SK-N-SH (cell line): ENCODE data around the gene SNHG17. TPM values are rescaled to one million over a fixed set of nuclear protein-coding genes. Genes with fewer than 3 reads are reported as not detected.

Experiments used
- CTCF ChIA-PET: fragments of 300-600, 350-600 bp; formaldehyde crosslinking; extraction: SDS; loops from one replicate; lab custom pipeline; 2021; lab: Yijun Ruan, JAX
- POLR2A ChIA-PET: fragments of 350-600 bp; sonication (Branson Sonifier 250); formaldehyde crosslinking; extraction: SDS; loops from one replicate; lab custom pipeline; 2020; ENCODE audit warnings: antibody characterized with exemption, inconsistent platforms; lab: Yijun Ruan, JAX
- DNase-seq: peaks from one replicate; pipeline ENCODE4 v3.0.0; 2012
- H2AFZ ChIP-seq: fragments of 200-600 bp; sonication (generic); 2 replicates; pipeline ENCODE4 v1.8.1; 2016; ENCODE audit warnings: antibody characterized with exemption, mild to moderate bottlenecking, low read depth
- H3F3A ChIP-seq: fragments of 200-600 bp; sonication (generic); replicated peaks from 2 replicates; pipeline ENCODE3; 2016; ENCODE audit warnings: antibody characterized with exemption, mild to moderate bottlenecking; ENCODE audit not compliant: insufficient read depth
- H3K27ac ChIP-seq, 2 experiments: fragments of 200-500 bp in 1 of 2; fragments of 200-600 bp in 1 of 2; sonication (Bioruptor generic) in 1 of 2; sonication (generic), shearing (Covaris generic) in 1 of 2; 2 replicates each; pipeline versions ENCODE4 v1.5.1 to v1.6.1; 2014 to 2016; ENCODE audit warnings: low read depth in 2 of 2, inconsistent platforms in 1 of 2, low read length in 1 of 2, mild to moderate bottlenecking in 1 of 2, mixed read lengths in 1 of 2
- H3K27me3 ChIP-seq: fragments of 200-600 bp; sonication (generic), shearing (Covaris generic); 2 replicates; pipeline ENCODE4 v1.6.1; 2016; ENCODE audit warnings: mixed run types; ENCODE audit not compliant: insufficient read depth
- H3K36me3 ChIP-seq, 2 experiments: fragments of 200-500 bp in 1 of 2; fragments of 200-600 bp in 1 of 2; sonication (Bioruptor generic) in 1 of 2; sonication (generic) in 1 of 2; replicated peaks in 1 of 2; 2 replicates each; pipeline versions ENCODE3 to v1.5.1; 2014 to 2016; ENCODE audit warnings: low read length in 1 of 2, mild to moderate bottlenecking in 1 of 2; ENCODE audit not compliant: insufficient read depth in 2 of 2, control insufficient read depth in 1 of 2
- H3K4me1 ChIP-seq, 2 experiments: fragments of 200-500 bp in 1 of 2; fragments of 200-600 bp in 1 of 2; sonication (Bioruptor generic) in 1 of 2; sonication (generic), shearing (Covaris generic) in 1 of 2; 2 replicates each; pipeline versions ENCODE4 v1.5.1 to v1.6.1; 2014 to 2016; ENCODE audit warnings: low read depth in 1 of 2, low read length in 1 of 2, mixed run types in 1 of 2; ENCODE audit not compliant: insufficient read depth in 2 of 2, control insufficient read depth in 1 of 2
- H3K4me2 ChIP-seq: fragments of 200-600 bp; sonication (generic), shearing (Covaris generic); 2 replicates; pipeline ENCODE4 v1.6.1; 2017; ENCODE audit warnings: mixed run types
- H3K4me3 ChIP-seq, 2 experiments: fragments of 200-500 bp in 1 of 2; fragments of 200-600 bp in 1 of 2; sonication (Bioruptor generic) in 1 of 2; sonication (generic), shearing (Covaris generic) in 1 of 2; 2 replicates each; pipeline versions ENCODE4 v1.5.1 to v1.8.1; 2014 to 2016; ENCODE audit warnings: low read depth in 2 of 2, inconsistent platforms in 1 of 2, low read length in 1 of 2, mild to moderate bottlenecking in 1 of 2, mixed read lengths in 1 of 2, moderate library complexity in 1 of 2
- H3K79me2 ChIP-seq: fragments of 200-600 bp; sonication (generic); 2 replicates; pipeline ENCODE4 v1.8.1; 2017; ENCODE audit warnings: mild to moderate bottlenecking; ENCODE audit not compliant: insufficient read depth
- H3K9ac ChIP-seq: fragments of 200-600 bp; sonication (generic); 2 replicates; pipeline ENCODE4 v1.6.1; 2017; ENCODE audit warnings: mixed run types
- H3K9me2 ChIP-seq: fragments of 200-600 bp; sonication (generic); 2 replicates; pipeline ENCODE4 v1.6.1; 2017; ENCODE audit warnings: mixed run types
- H3K9me3 ChIP-seq: fragments of 200-600 bp; sonication (generic); 2 replicates; pipeline ENCODE4 v1.6.1; 2017; ENCODE audit warnings: mixed run types, mild to moderate bottlenecking, moderate library complexity
- H4K20me1 ChIP-seq: fragments of 200-600 bp; sonication (generic); 2 replicates; pipeline ENCODE4 v1.6.1; 2017; ENCODE audit warnings: mild to moderate bottlenecking, mixed run types; ENCODE audit not compliant: insufficient read depth
- CHD2 ChIP-seq: fragments of 150-350 bp; IDR thresholded peaks from 2 replicates; pipeline ENCODE4 v1.6.1; 2018; ENCODE audit warnings: low read length; ENCODE audit not compliant: partially characterized antibody
- ELF1 ChIP-seq: IDR thresholded peaks from 2 replicates; pipeline ENCODE4 v1.4.0; 2012
- FOSL2 ChIP-seq: IDR thresholded peaks from 2 replicates; pipeline ENCODE4 v1.4.0; 2012; ENCODE audit warnings: low read depth, mild to moderate bottlenecking, moderate library complexity, borderline replicate concordance
- FOXJ3 ChIP-seq: sonication (generic); formaldehyde crosslinking; IDR thresholded peaks from 2 replicates; pipeline ENCODE4 v1.5.1; 2020; ENCODE audit warnings: mild to moderate bottlenecking, missing genetic modification reagents
- GABPA ChIP-seq: IDR thresholded peaks from 2 replicates; pipeline ENCODE4 v1.4.0; 2012; ENCODE audit warnings: low read depth, mild to moderate bottlenecking
- JUND ChIP-seq: IDR thresholded peaks from 2 replicates; pipeline ENCODE4 v1.4.0; 2012
- MEF2A ChIP-seq: IDR thresholded peaks from 2 replicates; pipeline ENCODE4 v1.4.0; 2012; ENCODE audit warnings: low read depth, borderline replicate concordance
- MXI1 ChIP-seq: IDR thresholded peaks from 2 replicates; pipeline ENCODE4 v1.6.1; 2012; ENCODE audit warnings: mild to moderate bottlenecking, low read depth, low read length, improper control_type of control experiment
- NFIC ChIP-seq: IDR thresholded peaks from 2 replicates; pipeline ENCODE4 v1.4.0; 2012; ENCODE audit warnings: borderline replicate concordance
- NRF1 ChIP-seq: IDR thresholded peaks from 2 replicates; pipeline ENCODE4 v1.6.1; 2012; ENCODE audit warnings: low read depth, mild to moderate bottlenecking, low read length
- RCOR1 ChIP-seq: fragments of 150-350 bp; IDR thresholded peaks from 2 replicates; pipeline ENCODE4 v1.6.1; 2017; ENCODE audit warnings: antibody characterized with exemption, low read length
- RFX5 ChIP-seq: IDR thresholded peaks from 2 replicates; pipeline ENCODE4 v1.6.1; 2012; ENCODE audit warnings: mild to moderate bottlenecking, improper control_type of control experiment, low read length
- RXRA ChIP-seq: IDR thresholded peaks from 2 replicates; pipeline ENCODE4 v1.4.0; 2012; ENCODE audit warnings: low read depth, mild to moderate bottlenecking, borderline replicate concordance
- TAF1 ChIP-seq: IDR thresholded peaks from 2 replicates; pipeline ENCODE4 v1.6.1; 2012; ENCODE audit warnings: low read depth, mild to moderate bottlenecking, low read length, moderate library complexity, borderline replicate concordance
- TEAD4 ChIP-seq: IDR thresholded peaks from 2 replicates; pipeline ENCODE4 v1.4.0; 2012; ENCODE audit warnings: mild to moderate bottlenecking, borderline replicate concordance; ENCODE audit not compliant: insufficient read depth
- YY1 ChIP-seq: IDR thresholded peaks from 2 replicates; pipeline ENCODE4 v1.4.0; 2012; ENCODE audit warnings: low read depth, mild to moderate bottlenecking
- WGBS: methylation state at CpG from one replicate; pipeline ENCODE4 v1.1.6; 2017; ENCODE audit warnings: low lambda C conversion rate; 5-methylcytosine and 5-hydroxymethylcytosine counted together
- polyA plus RNA-seq, 3 experiments: library from polyadenylated mRNA; depleted of rRNA; stranded (reverse); fragments of >200 nt; gene quantifications; 2 replicates each; pipeline ENCODE4 v1.2.3, GENCODE V29; 2012
- TF ChIP-seq, protein P1 (sequence below): IDR thresholded peaks from 2 replicates; pipeline ENCODE4 v1.4.0; 2012; ENCODE audit warnings: low read depth, borderline replicate concordance
- TF ChIP-seq, protein P2 (sequence below): IDR thresholded peaks from 2 replicates; pipeline ENCODE4 v1.4.0; 2012; ENCODE audit warnings: low read depth
- TF ChIP-seq, protein P3 (sequence below): IDR thresholded peaks from 2 replicates; pipeline ENCODE4 v1.4.0; 2012; ENCODE audit warnings: low read depth, borderline replicate concordance
- TF ChIP-seq, protein P4 (sequence below): IDR thresholded peaks from 2 replicates; pipeline ENCODE4 v1.6.1; 2012; ENCODE audit warnings: mild to moderate bottlenecking, low read depth, low read length, moderate library complexity

Gene SNHG17
- polyA plus RNA-seq, 1 of the 3 experiments (the other 2 are of a cell fraction) = 40.3 TPM

DNA sequence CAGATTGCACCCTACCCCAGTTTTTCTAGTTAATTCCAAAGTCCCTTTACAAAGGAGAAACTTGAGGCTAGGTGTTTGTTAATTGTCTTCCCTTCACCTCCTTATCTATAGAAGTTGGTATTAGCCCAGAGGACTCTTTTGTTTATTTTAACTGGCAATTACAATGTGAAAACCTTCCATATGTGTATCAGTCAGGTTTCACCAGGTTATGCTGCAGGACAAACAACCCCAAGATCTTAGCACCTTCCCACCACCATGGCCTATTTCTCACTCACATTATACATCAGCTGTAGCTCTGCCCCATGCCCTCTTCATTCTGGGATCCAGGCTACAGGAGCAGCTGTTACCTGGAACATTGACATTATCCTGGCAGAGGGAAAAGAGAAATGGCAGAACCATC lies 31.1 kb downstream of the SNHG17 start:
- Histone ChIP-seq H3K9me3 (no peaks in the 10 kb centered on the region), H3K27me3 (no peaks in the 10 kb centered on the region; the same call in 1 of the 2 replicates), H3K4me2 (no peak overlapping the region), H3F3A (no peaks in the 10 kb centered on the region), H4K20me1 (no peaks in the 10 kb centered on the region), H3K36me3 (no peaks in the 10 kb centered on the region), H3K9me2 (no peaks in the 10 kb centered on the region), H3K9ac (no peak overlapping the region), H3K4me3 (no peak overlapping the region), H3K4me1 (no peaks in the 10 kb centered on the region), H2AFZ (no peak overlapping the region), H3K27ac (no peak overlapping the region), H3K79me2 (no peaks in the 10 kb centered on the region)
- no peak for TF ChIP-seq TAF1
- no peak for TF ChIP-seq FOXJ3
- TF ChIP-seq NRF1 = no peak
- TF ChIP-seq FOSL2 = no peak
- no peak for TF ChIP-seq GABPA
- TF ChIP-seq TEAD4 = no peak
- TF ChIP-seq, protein P1, sequence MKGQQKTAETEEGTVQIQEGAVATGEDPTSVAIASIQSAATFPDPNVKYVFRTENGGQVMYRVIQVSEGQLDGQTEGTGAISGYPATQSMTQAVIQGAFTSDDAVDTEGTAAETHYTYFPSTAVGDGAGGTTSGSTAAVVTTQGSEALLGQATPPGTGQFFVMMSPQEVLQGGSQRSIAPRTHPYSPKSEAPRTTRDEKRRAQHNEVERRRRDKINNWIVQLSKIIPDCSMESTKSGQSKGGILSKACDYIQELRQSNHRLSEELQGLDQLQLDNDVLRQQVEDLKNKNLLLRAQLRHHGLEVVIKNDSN = no peak
- no peak for TF ChIP-seq JUND
- TF ChIP-seq MXI1 = no peak
- no peak for TF ChIP-seq RFX5
- no peak for TF ChIP-seq RXRA
- TF ChIP-seq, protein P2, sequence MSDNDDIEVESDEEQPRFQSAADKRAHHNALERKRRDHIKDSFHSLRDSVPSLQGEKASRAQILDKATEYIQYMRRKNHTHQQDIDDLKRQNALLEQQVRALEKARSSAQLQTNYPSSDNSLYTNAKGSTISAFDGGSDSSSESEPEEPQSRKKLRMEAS = no peak
- DNase-seq = no peak
- POLR2A ChIA-PET = no interaction called here
- CTCF ChIA-PET = no interaction called here

DNA sequence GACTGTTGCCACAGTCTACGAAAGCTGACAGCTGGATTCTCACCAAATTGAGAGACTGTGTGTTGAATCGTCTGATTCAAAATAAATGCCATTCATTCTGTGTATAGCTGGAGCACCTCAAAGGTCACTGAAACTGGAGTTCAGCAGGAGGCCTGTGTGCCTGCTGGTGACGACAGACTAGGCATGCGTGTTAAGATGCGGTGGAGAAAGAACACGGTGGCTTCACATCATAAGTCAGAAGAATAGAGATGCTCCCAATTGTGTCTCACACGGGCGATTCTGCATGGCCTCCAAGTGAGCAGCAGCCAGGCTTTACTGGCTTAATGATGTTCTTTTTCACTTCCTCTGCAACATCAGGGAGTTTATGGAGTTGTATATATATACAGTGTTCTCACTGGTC lies 32.3 kb downstream of the SNHG17 start:
- H3K79me2 ChIP-seq = no peaks in the 10 kb centered on the region
- no peaks in the 10 kb centered on the region for H3K9me3 ChIP-seq
- no peaks in the 10 kb centered on the region for H3K9me2 ChIP-seq
- H3K27ac ChIP-seq = no peak overlapping the region
- H3K4me3 ChIP-seq = no peak overlapping the region
- no peaks in the 10 kb centered on the region for H4K20me1 ChIP-seq
- DNase-seq = no peak
- POLR2A ChIA-PET = no interaction called here
- H3K4me2 ChIP-seq = no peak overlapping the region
- H2AFZ ChIP-seq = no peak overlapping the region
- H3K9ac ChIP-seq = no peak overlapping the region
- WGBS = 78% methylated on average over 8 of the region's 8 CpGs
- CTCF ChIA-PET = interaction anchor here (1.1 kb wide), 1 partner anchor 10 kb away, joined by 4 read pairs; no protein-coding TSS in a partner anchor
- no peak for TF ChIP-seq TAF1
- TF ChIP-seq MEF2A = no peak
- TF ChIP-seq CHD2 = no peak
- no peak for TF ChIP-seq YY1
- TF ChIP-seq, protein P3, sequence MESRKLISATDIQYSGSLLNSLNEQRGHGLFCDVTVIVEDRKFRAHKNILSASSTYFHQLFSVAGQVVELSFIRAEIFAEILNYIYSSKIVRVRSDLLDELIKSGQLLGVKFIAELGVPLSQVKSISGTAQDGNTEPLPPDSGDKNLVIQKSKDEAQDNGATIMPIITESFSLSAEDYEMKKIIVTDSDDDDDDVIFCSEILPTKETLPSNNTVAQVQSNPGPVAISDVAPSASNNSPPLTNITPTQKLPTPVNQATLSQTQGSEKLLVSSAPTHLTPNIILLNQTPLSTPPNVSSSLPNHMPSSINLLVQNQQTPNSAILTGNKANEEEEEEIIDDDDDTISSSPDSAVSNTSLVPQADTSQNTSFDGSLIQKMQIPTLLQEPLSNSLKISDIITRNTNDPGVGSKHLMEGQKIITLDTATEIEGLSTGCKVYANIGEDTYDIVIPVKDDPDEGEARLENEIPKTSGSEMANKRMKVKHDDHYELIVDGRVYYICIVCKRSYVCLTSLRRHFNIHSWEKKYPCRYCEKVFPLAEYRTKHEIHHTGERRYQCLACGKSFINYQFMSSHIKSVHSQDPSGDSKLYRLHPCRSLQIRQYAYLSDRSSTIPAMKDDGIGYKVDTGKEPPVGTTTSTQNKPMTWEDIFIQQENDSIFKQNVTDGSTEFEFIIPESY = no peak
- no peak for TF ChIP-seq RCOR1
- no peak for TF ChIP-seq NFIC
- TF ChIP-seq, protein P4, sequence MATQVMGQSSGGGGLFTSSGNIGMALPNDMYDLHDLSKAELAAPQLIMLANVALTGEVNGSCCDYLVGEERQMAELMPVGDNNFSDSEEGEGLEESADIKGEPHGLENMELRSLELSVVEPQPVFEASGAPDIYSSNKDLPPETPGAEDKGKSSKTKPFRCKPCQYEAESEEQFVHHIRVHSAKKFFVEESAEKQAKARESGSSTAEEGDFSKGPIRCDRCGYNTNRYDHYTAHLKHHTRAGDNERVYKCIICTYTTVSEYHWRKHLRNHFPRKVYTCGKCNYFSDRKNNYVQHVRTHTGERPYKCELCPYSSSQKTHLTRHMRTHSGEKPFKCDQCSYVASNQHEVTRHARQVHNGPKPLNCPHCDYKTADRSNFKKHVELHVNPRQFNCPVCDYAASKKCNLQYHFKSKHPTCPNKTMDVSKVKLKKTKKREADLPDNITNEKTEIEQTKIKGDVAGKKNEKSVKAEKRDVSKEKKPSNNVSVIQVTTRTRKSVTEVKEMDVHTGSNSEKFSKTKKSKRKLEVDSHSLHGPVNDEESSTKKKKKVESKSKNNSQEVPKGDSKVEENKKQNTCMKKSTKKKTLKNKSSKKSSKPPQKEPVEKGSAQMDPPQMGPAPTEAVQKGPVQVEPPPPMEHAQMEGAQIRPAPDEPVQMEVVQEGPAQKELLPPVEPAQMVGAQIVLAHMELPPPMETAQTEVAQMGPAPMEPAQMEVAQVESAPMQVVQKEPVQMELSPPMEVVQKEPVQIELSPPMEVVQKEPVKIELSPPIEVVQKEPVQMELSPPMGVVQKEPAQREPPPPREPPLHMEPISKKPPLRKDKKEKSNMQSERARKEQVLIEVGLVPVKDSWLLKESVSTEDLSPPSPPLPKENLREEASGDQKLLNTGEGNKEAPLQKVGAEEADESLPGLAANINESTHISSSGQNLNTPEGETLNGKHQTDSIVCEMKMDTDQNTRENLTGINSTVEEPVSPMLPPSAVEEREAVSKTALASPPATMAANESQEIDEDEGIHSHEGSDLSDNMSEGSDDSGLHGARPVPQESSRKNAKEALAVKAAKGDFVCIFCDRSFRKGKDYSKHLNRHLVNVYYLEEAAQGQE = no peak
- TF ChIP-seq ELF1 = no peak
- TF ChIP-seq GABPA = no peak
- no peaks in the 10 kb centered on the region for H3K36me3 ChIP-seq
- no peaks in the 10 kb centered on the region; the same call in 1 of the 2 replicates for H3K27me3 ChIP-seq
- no peaks in the 10 kb centered on the region for H3K4me1 ChIP-seq
- no peaks in the 10 kb centered on the region for H3F3A ChIP-seq
